H9 (cell line): ENCODE results near the gene TSTD2. TPM values are rescaled to one million over a fixed set of nuclear protein-coding genes. Genes with fewer than 3 reads are reported as not detected.

Source experiments
- DNase-seq: peaks from one replicate; pipeline ENCODE4 v3.0.0-alpha.2; 2017
- H2AFZ ChIP-seq: one replicate; pipeline ENCODE4 v1.6.1; 2013; ENCODE audit warnings: mild to moderate bottlenecking, low read length, control low read depth, moderate library complexity
- H2AK5ac ChIP-seq: 2 replicates; pipeline ENCODE4 v1.6.1; 2013; ENCODE audit warnings: low read length, control low read depth, mixed read lengths; ENCODE audit not compliant: insufficient read length
- H2BK120ac ChIP-seq: one replicate; pipeline ENCODE4 v1.6.1; 2013; ENCODE audit warnings: low read depth, mild to moderate bottlenecking, low read length, control low read depth, inconsistent platforms; ENCODE audit not compliant: poor library complexity, severe bottlenecking
- H2BK12ac ChIP-seq: 2 replicates; pipeline ENCODE4 v1.6.1; 2013; ENCODE audit warnings: low read length, control low read depth, mixed read lengths, low read depth; ENCODE audit not compliant: insufficient read length
- H2BK15ac ChIP-seq: 2 replicates; pipeline ENCODE4 v1.6.1; 2013; ENCODE audit warnings: low read depth, low read length, control low read depth
- H2BK20ac ChIP-seq: one replicate; pipeline ENCODE4 v1.6.1; 2013; ENCODE audit warnings: low read depth, mild to moderate bottlenecking, low read length, control low read depth, inconsistent platforms; ENCODE audit not compliant: poor library complexity, severe bottlenecking
- H2BK5ac ChIP-seq: 2 replicates; pipeline ENCODE4 v1.6.1; 2013; ENCODE audit warnings: low read length, control low read depth, mixed read lengths; ENCODE audit not compliant: insufficient read length
- H3K14ac ChIP-seq: 2 replicates; pipeline ENCODE4 v1.6.1; 2013; ENCODE audit warnings: low read length, control low read depth; ENCODE audit not compliant: insufficient read depth
- H3K18ac ChIP-seq: 2 replicates; pipeline ENCODE4 v1.6.1; 2013; ENCODE audit warnings: low read depth, mild to moderate bottlenecking, mixed read lengths, low read length, control low read depth; ENCODE audit not compliant: insufficient read length
- H3K23ac ChIP-seq: 2 replicates; pipeline ENCODE4 v1.6.1; 2013; ENCODE audit warnings: low read length, control low read depth, mixed read lengths, low read depth; ENCODE audit not compliant: insufficient read length
- H3K23me2 ChIP-seq: 2 replicates; pipeline ENCODE4 v1.6.1; 2013; ENCODE audit warnings: low read depth, mild to moderate bottlenecking, mixed read lengths, low read length, control low read depth; ENCODE audit not compliant: insufficient read length, poor library complexity, severe bottlenecking
- H3K27ac ChIP-seq: 2 replicates; pipeline ENCODE4 v1.5.1; 2013; ENCODE audit warnings: low read length, control low read depth, mixed read lengths, low read depth; ENCODE audit not compliant: insufficient read length
- H3K27me3 ChIP-seq: 2 replicates; pipeline ENCODE4 v1.6.1; 2013; ENCODE audit warnings: low read length, control low read depth, inconsistent platforms; ENCODE audit not compliant: insufficient read depth
- H3K4ac ChIP-seq: 2 replicates; pipeline ENCODE4 v1.6.1; 2013; ENCODE audit warnings: low read depth, mild to moderate bottlenecking, control low read depth, inconsistent platforms, low read length, moderate library complexity
- H3K4me1 ChIP-seq: 2 replicates; pipeline ENCODE4 v1.6.1; 2013; ENCODE audit warnings: low read length, control low read depth, inconsistent platforms; ENCODE audit not compliant: insufficient read depth
- H3K4me2 ChIP-seq: 2 replicates; pipeline ENCODE4 v1.6.1; 2013; ENCODE audit warnings: low read length, control low read depth, mixed read lengths; ENCODE audit not compliant: insufficient read length, insufficient read depth
- H3K56ac ChIP-seq: 2 replicates; pipeline ENCODE4 v1.6.1; 2013; ENCODE audit warnings: low read depth, mild to moderate bottlenecking, mixed read lengths, low read length, control low read depth; ENCODE audit not compliant: insufficient read length
- H3K79me1 ChIP-seq: 2 replicates; pipeline ENCODE4 v1.6.1; 2013; ENCODE audit warnings: low read depth, mild to moderate bottlenecking, moderate library complexity, low read length, control low read depth, inconsistent platforms; ENCODE audit not compliant: insufficient read depth, poor library complexity, severe bottlenecking
- H3K79me2 ChIP-seq: 2 replicates; pipeline ENCODE4 v1.6.1; 2013; ENCODE audit warnings: low read length, control low read depth, inconsistent platforms; ENCODE audit not compliant: insufficient read depth
- H3K9ac ChIP-seq: 2 replicates; pipeline ENCODE4 v1.6.1; 2013; ENCODE audit warnings: low read length, control low read depth, mixed read lengths; ENCODE audit not compliant: insufficient read length; ENCODE audit errors: extremely low read depth
- H3K9me3 ChIP-seq: one replicate; pipeline ENCODE4 v1.6.1; 2013; ENCODE audit warnings: low read depth, low read length, inconsistent platforms; ENCODE audit not compliant: control insufficient read depth
- H3T11ph ChIP-seq: one replicate; pipeline ENCODE4 v1.6.1; 2013; ENCODE audit warnings: mild to moderate bottlenecking, low read length, control low read depth, inconsistent platforms
- H4K20me1 ChIP-seq: one replicate; pipeline ENCODE4 v1.6.1; 2013; ENCODE audit not compliant: control insufficient read depth, insufficient read length, insufficient read depth
- H4K5ac ChIP-seq: 2 replicates; pipeline ENCODE4 v1.6.1; 2013; ENCODE audit warnings: low read depth, mild to moderate bottlenecking, mixed read lengths, low read length, control low read depth; ENCODE audit not compliant: insufficient read length
- H4K8ac ChIP-seq: replicated peaks from 2 replicates; pipeline ENCODE4 v1.6.1; 2013; ENCODE audit warnings: low read length, control low read depth, mixed read lengths, low read depth; ENCODE audit not compliant: insufficient read length
- H4K91ac ChIP-seq: 2 replicates; pipeline ENCODE4 v1.6.1; 2013; ENCODE audit warnings: low read depth, mild to moderate bottlenecking, moderate library complexity, mixed read lengths, low read length, control low read depth; ENCODE audit not compliant: insufficient read length
- H3K27ac Mint-ChIP-seq, 3 experiments: 2 replicates in 2 of 3; 3 replicates in 1 of 3; pipeline ENCODE4 v1.8.0; 2020 to 2021; ENCODE audit warnings: mixed read lengths in 3 of 3, mild to moderate bottlenecking in 1 of 3, moderate library complexity in 1 of 3
- H3K27me3 Mint-ChIP-seq: 2 replicates; pipeline ENCODE4 v1.8.0; 2021; ENCODE audit warnings: low read depth, mild to moderate bottlenecking, moderate library complexity, mixed read lengths
- H3K36me3 Mint-ChIP-seq, 3 experiments: 2 replicates in 2 of 3; 3 replicates in 1 of 3; pipeline ENCODE4 v1.8.0; 2020 to 2021; ENCODE audit warnings: low read depth in 3 of 3, mixed read lengths in 3 of 3; ENCODE audit not compliant: insufficient read depth in 1 of 3
- H3K4me1 Mint-ChIP-seq, 2 experiments: 2 replicates each; pipeline ENCODE4 v1.8.0; 2020; ENCODE audit warnings: mixed read lengths in 2 of 2
- H3K4me3 Mint-ChIP-seq, 2 experiments: 2 replicates in 1 of 2; 3 replicates in 1 of 2; pipeline ENCODE4 v1.8.0; 2020 to 2021; ENCODE audit warnings: mild to moderate bottlenecking in 2 of 2, mixed read lengths in 2 of 2, moderate library complexity in 1 of 2
- H3K9me3 Mint-ChIP-seq, 2 experiments: 2 replicates in 1 of 2; 3 replicates in 1 of 2; pipeline ENCODE4 v1.8.0; 2020; ENCODE audit warnings: mild to moderate bottlenecking in 2 of 2, mixed read lengths in 2 of 2, moderate library complexity in 1 of 2
- CTCF ChIP-seq: fragments of 200-600 bp; sonication (generic); conservative IDR thresholded peaks from 3 replicates; pipeline ENCODE4 v1.8.0; 2021; ENCODE audit warnings: antibody characterized with exemption, mild to moderate bottlenecking
- total RNA-seq: library from RNA; stranded (reverse); gene quantifications from 2 replicates; pipeline ENCODE4 v1.2.1, GENCODE V29; 2021

TSTD2 gene
- total RNA-seq, 1 experiment from 2014 or later: 23.5 TPM

- H2BK12ac ChIP-seq: no peak overlapping the region
- no peaks in the 10 kb centered on the region for H3K79me1 ChIP-seq
- H3K9ac ChIP-seq: no peak overlapping the region
- Mint-ChIP-seq H3K36me3 (peaks cover 16 to 64% (median 62%) of the 10 kb centered on the region in 3 experiments), H3K4me1 (peaks cover 3% of the 10 kb centered on the region in 2 experiments; a peak in 2 of 4 replicates), H3K9me3 (peaks cover 5% of the 10 kb centered on the region in 2 experiments; a peak in 4 of 5 replicates), H3K4me3 (no peak overlapping the region), H3K27ac (peak overlapping the region in 1 of 3 experiments; percentile 46; a peak in 2 of 7 replicates), H3K27me3 (no peaks in the 10 kb centered on the region)
- no peak overlapping the region for H3K4me2 ChIP-seq
- H3K14ac ChIP-seq: no peak overlapping the region
- H3K23ac ChIP-seq: no peak overlapping the region
- no peak overlapping the region for H2AK5ac ChIP-seq
- H3K18ac ChIP-seq: no peak overlapping the region
- H3K79me2 ChIP-seq: no peaks in the 10 kb centered on the region
- H2BK15ac ChIP-seq: no peak overlapping the region
- H3K56ac ChIP-seq: no peak overlapping the region
- H4K5ac ChIP-seq: no peak overlapping the region
- H3K27ac ChIP-seq: no peak overlapping the region
- H4K8ac ChIP-seq: no peak overlapping the region
- H3K23me2 ChIP-seq: no peaks in the 10 kb centered on the region
- no peak overlapping the region for H3K4ac ChIP-seq
- H2BK20ac ChIP-seq: no peak overlapping the region
- no peak for DNase-seq
- no peaks in the 10 kb centered on the region for H4K20me1 ChIP-seq
- no peaks in the 10 kb centered on the region for H3K4me1 ChIP-seq
- no peaks in the 10 kb centered on the region for H3K9me3 ChIP-seq
- no peak overlapping the region for H2BK5ac ChIP-seq
- no peak overlapping the region for H2AFZ ChIP-seq
- no peak overlapping the region for H3T11ph ChIP-seq
- H4K91ac ChIP-seq: no peak overlapping the region
- H2BK120ac ChIP-seq: no peak overlapping the region
- H3K27me3 ChIP-seq: no peaks in the 10 kb centered on the region
- peak; percentile 84 for TF ChIP-seq CTCF
These were observed 17.6 kb downstream of the TSTD2 start for GRCh38 chr9:97615439-97616072.
